GM23248 (cell line): Measurements from ENCODE around the gene MEMO1.

ENCODE experiments used
- EZH2 ChIP-seq: fragments of 200-600 bp; sonication (generic); IDR thresholded peaks from 2 replicates; pipeline ENCODE4 v1.6.1; 2018; ENCODE audit warnings: antibody characterized with exemption, mild to moderate bottlenecking; ENCODE audit not compliant: insufficient read depth, poor library complexity, severe bottlenecking
- EZH2phosphoT487 ChIP-seq: fragments of 200-600 bp; sonication (generic); IDR thresholded peaks from 2 replicates; pipeline ENCODE4 v1.6.1; 2018; ENCODE audit warnings: antibody characterized with exemption, moderate library complexity, mild to moderate bottlenecking, low read depth; ENCODE audit not compliant: insufficient read depth

DNA sequence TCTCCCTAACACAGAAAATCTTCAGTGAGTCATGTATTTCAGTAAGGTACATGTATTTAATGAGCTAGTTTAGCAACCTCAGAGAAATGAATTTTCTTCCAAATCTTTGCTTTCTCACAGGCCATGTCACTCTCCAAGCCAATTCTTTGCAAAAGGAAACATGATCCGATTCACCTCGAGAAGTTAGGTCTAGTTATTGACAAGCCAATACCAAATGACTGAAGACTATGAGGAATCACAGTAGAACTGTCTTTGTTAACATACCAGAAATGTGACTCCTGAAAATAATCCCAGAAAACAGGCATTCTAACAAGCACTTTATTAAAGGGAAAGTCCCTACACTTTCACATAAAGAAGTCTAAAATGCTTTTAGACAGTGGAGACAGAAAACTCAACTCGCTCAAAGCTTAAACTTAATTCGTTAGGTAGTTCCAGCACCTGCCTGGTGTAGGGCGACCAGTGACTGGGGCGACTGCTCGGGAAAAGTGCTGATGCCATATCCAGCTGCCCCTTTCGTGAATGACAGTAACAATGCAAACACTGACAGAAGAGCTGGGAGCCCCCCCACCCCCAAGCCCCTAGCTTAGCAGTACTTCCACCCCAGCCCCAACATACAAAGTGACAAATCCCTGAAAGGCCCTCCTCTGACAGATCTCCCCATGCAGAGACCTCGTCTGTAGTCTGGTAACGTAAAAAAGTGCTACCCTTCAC, 1.8 kb downstream of the MEMO1 start:
- TF ChIP-seq EZH2 (no peak), EZH2phosphoT487 (no peak)
